ENCODE data around the gene FAM171A1. TPM values are rescaled to one million over a fixed set of nuclear protein-coding genes. Genes with fewer than 3 reads are reported as not detected.

Gene FAM171A1
- total and polyA plus RNA-seq, 2 of the 13 experiments (the other 11 are each of a cell fraction or from before 2014, with no cell fraction given) = 21.5 to 34.7 TPM

DNA sequence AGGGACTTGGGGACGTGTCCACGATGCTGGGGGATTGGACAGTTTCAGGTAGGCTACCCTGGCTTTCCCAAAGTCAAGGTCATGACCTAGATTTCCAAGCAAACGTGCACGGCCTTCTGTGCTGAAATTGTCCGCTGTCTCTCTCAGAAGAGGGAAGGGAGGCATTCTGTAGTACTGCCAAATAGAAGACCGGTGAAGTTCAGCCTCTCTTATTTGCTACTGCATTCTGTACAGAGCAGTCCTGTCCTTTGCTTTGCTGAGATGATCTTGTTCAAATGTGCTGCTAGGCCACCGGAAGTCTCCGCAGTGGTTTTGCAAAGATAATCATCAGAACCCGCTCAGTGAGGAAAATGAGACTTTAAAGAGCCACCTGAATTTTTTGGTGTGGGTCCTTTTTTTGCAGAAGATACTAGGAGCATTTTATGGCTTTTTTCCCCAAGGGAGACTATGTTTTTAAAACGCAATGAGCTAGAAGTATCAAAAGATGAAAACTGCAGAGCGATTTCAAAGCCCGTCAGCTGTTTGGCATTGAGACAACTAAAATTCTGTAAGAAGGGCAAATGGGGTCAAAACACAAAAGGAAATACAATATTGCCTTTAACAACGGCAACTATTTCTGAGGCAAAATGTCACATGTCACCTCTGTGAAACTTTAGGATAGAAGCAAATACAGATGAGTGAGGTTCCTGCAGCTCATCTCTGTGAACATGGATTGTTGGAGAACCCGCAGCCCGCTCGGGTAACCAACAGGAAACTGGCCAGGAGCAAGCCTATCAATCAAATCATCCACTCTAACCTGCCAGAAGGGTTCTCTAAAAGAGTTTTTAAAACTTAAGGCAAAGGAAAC lies 201.3 kb downstream of the FAM171A1 start (continued):
- TF ChIP-seq, protein P1, sequence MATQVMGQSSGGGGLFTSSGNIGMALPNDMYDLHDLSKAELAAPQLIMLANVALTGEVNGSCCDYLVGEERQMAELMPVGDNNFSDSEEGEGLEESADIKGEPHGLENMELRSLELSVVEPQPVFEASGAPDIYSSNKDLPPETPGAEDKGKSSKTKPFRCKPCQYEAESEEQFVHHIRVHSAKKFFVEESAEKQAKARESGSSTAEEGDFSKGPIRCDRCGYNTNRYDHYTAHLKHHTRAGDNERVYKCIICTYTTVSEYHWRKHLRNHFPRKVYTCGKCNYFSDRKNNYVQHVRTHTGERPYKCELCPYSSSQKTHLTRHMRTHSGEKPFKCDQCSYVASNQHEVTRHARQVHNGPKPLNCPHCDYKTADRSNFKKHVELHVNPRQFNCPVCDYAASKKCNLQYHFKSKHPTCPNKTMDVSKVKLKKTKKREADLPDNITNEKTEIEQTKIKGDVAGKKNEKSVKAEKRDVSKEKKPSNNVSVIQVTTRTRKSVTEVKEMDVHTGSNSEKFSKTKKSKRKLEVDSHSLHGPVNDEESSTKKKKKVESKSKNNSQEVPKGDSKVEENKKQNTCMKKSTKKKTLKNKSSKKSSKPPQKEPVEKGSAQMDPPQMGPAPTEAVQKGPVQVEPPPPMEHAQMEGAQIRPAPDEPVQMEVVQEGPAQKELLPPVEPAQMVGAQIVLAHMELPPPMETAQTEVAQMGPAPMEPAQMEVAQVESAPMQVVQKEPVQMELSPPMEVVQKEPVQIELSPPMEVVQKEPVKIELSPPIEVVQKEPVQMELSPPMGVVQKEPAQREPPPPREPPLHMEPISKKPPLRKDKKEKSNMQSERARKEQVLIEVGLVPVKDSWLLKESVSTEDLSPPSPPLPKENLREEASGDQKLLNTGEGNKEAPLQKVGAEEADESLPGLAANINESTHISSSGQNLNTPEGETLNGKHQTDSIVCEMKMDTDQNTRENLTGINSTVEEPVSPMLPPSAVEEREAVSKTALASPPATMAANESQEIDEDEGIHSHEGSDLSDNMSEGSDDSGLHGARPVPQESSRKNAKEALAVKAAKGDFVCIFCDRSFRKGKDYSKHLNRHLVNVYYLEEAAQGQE (IDR thresholded peaks at IDR 0.05; ENCODE audit: borderline replicate concordance in 1 of 2, low read depth in 1 of 2, low read length in 2 of 2) = no peak
- TF ChIP-seq, protein P2, sequence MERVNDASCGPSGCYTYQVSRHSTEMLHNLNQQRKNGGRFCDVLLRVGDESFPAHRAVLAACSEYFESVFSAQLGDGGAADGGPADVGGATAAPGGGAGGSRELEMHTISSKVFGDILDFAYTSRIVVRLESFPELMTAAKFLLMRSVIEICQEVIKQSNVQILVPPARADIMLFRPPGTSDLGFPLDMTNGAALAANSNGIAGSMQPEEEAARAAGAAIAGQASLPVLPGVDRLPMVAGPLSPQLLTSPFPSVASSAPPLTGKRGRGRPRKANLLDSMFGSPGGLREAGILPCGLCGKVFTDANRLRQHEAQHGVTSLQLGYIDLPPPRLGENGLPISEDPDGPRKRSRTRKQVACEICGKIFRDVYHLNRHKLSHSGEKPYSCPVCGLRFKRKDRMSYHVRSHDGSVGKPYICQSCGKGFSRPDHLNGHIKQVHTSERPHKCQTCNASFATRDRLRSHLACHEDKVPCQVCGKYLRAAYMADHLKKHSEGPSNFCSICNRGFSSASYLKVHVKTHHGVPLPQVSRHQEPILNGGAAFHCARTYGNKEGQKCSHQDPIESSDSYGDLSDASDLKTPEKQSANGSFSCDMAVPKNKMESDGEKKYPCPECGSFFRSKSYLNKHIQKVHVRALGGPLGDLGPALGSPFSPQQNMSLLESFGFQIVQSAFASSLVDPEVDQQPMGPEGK (CRISPR knock-in tag; IDR thresholded peaks at IDR 0.05) = no peak
- TF ChIP-seq MIER3 (CRISPR knock-in tag; IDR thresholded peaks at IDR 0.05; ENCODE audit: borderline replicate concordance) (no peak), ZNF660 (CRISPR knock-in tag; IDR thresholded peaks at IDR 0.05; ENCODE audit: borderline replicate concordance, low read depth) (no peak), NCOA2 (CRISPR knock-in tag; IDR thresholded peaks at IDR 0.05) (no peak), ZNF883 (CRISPR knock-in tag; IDR thresholded peaks at IDR 0.05; ENCODE audit: not compliant biosample characterization) (peak; percentile 27), ZNF792 (CRISPR knock-in tag; IDR thresholded peaks at IDR 0.05) (no peak), EED (CRISPR knock-in tag; IDR thresholded peaks at IDR 0.05) (no peak)
- TF ChIP-seq, protein P3, sequence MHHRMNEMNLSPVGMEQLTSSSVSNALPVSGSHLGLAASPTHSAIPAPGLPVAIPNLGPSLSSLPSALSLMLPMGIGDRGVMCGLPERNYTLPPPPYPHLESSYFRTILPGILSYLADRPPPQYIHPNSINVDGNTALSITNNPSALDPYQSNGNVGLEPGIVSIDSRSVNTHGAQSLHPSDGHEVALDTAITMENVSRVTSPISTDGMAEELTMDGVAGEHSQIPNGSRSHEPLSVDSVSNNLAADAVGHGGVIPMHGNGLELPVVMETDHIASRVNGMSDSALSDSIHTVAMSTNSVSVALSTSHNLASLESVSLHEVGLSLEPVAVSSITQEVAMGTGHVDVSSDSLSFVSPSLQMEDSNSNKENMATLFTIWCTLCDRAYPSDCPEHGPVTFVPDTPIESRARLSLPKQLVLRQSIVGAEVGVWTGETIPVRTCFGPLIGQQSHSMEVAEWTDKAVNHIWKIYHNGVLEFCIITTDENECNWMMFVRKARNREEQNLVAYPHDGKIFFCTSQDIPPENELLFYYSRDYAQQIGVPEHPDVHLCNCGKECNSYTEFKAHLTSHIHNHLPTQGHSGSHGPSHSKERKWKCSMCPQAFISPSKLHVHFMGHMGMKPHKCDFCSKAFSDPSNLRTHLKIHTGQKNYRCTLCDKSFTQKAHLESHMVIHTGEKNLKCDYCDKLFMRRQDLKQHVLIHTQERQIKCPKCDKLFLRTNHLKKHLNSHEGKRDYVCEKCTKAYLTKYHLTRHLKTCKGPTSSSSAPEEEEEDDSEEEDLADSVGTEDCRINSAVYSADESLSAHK (CRISPR knock-in tag; IDR thresholded peaks at IDR 0.05; ENCODE audit: borderline replicate concordance) = no peak
- TF ChIP-seq, protein P4, sequence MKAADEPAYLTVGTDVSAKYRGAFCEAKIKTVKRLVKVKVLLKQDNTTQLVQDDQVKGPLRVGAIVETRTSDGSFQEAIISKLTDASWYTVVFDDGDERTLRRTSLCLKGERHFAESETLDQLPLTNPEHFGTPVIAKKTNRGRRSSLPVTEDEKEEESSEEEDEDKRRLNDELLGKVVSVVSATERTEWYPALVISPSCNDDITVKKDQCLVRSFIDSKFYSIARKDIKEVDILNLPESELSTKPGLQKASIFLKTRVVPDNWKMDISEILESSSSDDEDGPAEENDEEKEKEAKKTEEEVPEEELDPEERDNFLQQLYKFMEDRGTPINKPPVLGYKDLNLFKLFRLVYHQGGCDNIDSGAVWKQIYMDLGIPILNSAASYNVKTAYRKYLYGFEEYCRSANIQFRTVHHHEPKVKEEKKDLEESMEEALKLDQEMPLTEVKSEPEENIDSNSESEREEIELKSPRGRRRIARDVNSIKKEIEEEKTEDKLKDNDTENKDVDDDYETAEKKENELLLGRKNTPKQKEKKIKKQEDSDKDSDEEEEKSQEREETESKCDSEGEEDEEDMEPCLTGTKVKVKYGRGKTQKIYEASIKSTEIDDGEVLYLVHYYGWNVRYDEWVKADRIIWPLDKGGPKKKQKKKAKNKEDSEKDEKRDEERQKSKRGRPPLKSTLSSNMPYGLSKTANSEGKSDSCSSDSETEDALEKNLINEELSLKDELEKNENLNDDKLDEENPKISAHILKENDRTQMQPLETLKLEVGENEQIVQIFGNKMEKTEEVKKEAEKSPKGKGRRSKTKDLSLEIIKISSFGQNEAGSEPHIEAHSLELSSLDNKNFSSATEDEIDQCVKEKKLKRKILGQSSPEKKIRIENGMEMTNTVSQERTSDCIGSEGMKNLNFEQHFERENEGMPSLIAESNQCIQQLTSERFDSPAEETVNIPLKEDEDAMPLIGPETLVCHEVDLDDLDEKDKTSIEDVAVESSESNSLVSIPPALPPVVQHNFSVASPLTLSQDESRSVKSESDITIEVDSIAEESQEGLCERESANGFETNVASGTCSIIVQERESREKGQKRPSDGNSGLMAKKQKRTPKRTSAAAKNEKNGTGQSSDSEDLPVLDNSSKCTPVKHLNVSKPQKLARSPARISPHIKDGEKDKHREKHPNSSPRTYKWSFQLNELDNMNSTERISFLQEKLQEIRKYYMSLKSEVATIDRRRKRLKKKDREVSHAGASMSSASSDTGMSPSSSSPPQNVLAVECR (CRISPR knock-in tag; IDR thresholded peaks at IDR 0.05; ENCODE audit: borderline replicate concordance) = peak; percentile 23; the same call in 1 of the 2 replicates
- TF ChIP-seq, protein P5, sequence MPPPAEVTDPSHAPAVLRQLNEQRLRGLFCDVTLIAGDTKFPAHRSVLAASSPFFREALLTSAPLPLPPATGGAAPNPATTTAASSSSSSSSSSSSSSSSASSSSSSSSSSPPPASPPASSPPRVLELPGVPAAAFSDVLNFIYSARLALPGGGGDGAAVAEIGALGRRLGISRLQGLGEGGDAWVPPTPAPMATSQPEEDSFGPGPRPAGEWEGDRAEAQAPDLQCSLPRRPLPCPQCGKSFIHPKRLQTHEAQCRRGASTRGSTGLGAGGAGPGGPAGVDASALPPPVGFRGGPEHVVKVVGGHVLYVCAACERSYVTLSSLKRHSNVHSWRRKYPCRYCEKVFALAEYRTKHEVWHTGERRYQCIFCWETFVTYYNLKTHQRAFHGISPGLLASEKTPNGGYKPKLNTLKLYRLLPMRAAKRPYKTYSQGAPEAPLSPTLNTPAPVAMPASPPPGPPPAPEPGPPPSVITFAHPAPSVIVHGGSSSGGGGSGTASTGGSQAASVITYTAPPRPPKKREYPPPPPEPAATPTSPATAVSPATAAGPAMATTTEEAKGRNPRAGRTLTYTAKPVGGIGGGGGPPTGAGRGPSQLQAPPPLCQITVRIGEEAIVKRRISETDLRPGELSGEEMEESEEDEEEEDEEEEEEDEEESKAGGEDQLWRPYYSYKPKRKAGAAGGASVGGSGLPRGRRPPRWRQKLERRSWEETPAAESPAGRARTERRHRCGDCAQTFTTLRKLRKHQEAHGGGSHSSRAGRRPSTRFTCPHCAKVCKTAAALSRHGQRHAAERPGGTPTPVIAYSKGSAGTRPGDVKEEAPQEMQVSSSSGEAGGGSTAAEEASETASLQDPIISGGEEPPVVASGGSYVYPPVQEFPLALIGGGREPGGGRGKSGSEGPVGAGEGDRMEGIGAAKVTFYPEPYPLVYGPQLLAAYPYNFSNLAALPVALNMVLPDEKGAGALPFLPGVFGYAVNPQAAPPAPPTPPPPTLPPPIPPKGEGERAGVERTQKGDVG (CRISPR knock-in tag; IDR thresholded peaks at IDR 0.05; ENCODE audit: borderline replicate concordance) = no peak
